CD14-positive monocyte (primary cell): Measurements from ENCODE around the gene OTUB1. TPM values are rescaled to one million over a fixed set of nuclear protein-coding genes. Genes with fewer than 3 reads are reported as not detected.

Source experiments
- DNase-seq, 3 donors: peaks; one replicate each; pipeline ENCODE4 v3.0.0-alpha.2; 2011 to 2022
- H2AFZ ChIP-seq: 2 replicates; pipeline ENCODE4 v1.6.0; 2012; ENCODE audit warnings: mild to moderate bottlenecking, low read depth, low read length, inconsistent platforms; ENCODE audit not compliant: insufficient read depth, poor library complexity, severe bottlenecking
- H3K27ac ChIP-seq, 2 donors: 1 replicate in 1 of 2; 2 replicates in 1 of 2; pipeline ENCODE4 v1.5.1; 2012 to 2013; ENCODE audit warnings: low read length in 2 of 2, control low read depth in 1 of 2, inconsistent platforms in 1 of 2, low read depth in 1 of 2, mild to moderate bottlenecking in 1 of 2
- H3K27me3 ChIP-seq, 2 donors: one replicate each; pipeline versions ENCODE4 v1.6.0 to v1.6.1; 2011 to 2013; ENCODE audit warnings: low read length in 2 of 2; ENCODE audit not compliant: control insufficient read depth in 2 of 2, insufficient read depth in 2 of 2
- H3K36me3 ChIP-seq, 2 donors: replicated peaks in 1 of 2; 1 replicate in 1 of 2; 2 replicates in 1 of 2; pipeline versions ENCODE4 v1.5.1 to v1.6.1; 2012 to 2013; ENCODE audit warnings: low read length in 2 of 2, control low read depth in 1 of 2, inconsistent platforms in 1 of 2, mild to moderate bottlenecking in 1 of 2; ENCODE audit not compliant: insufficient read depth in 2 of 2, control insufficient read depth in 1 of 2
- H3K4me1 ChIP-seq, 2 donors: 1 replicate in 1 of 2; 2 replicates in 1 of 2; pipeline versions ENCODE4 v1.5.1 to v1.6.1; 2012 to 2013; ENCODE audit warnings: low read length in 2 of 2, control low read depth in 1 of 2, inconsistent platforms in 1 of 2, mild to moderate bottlenecking in 1 of 2, moderate library complexity in 1 of 2; ENCODE audit not compliant: insufficient read depth in 2 of 2, control insufficient read depth in 1 of 2
- H3K4me2 ChIP-seq: replicated peaks from 2 replicates; pipeline ENCODE3; 2012; ENCODE audit warnings: low read length, moderate library complexity, mild to moderate bottlenecking; ENCODE audit not compliant: poor library complexity, severe bottlenecking; ENCODE audit errors: extremely low read depth
- H3K4me3 ChIP-seq, 3 experiments: fragments of 200-600 bp in 1 of 3; sonication (generic) in 1 of 3; replicated peaks in 1 of 3; 1 replicate in 2 of 3; 2 replicates in 1 of 3; pipeline ENCODE4 v1.5.1; 2011 to 2013; ENCODE audit warnings: low read length in 3 of 3, mild to moderate bottlenecking in 3 of 3, control low read depth in 2 of 3, low read depth in 2 of 3, inconsistent platforms in 1 of 3, moderate library complexity in 1 of 3
- H3K79me2 ChIP-seq: 2 replicates; pipeline ENCODE4 v1.6.0; 2012; ENCODE audit warnings: mild to moderate bottlenecking, control low read depth, inconsistent platforms, low read length, moderate library complexity; ENCODE audit not compliant: insufficient read depth
- H3K9ac ChIP-seq: 2 replicates; pipeline ENCODE4 v1.6.0; 2017; ENCODE audit warnings: low read length, mild to moderate bottlenecking; ENCODE audit not compliant: insufficient read depth, poor library complexity, severe bottlenecking
- H3K9me3 ChIP-seq, 2 donors: replicated peaks in 1 of 2; 1 replicate in 1 of 2; 2 replicates in 1 of 2; pipeline versions ENCODE4 v1.5.1 to v1.6.1; 2012 to 2013; ENCODE audit warnings: low read length in 2 of 2, control low read depth in 1 of 2; ENCODE audit not compliant: control insufficient read depth in 1 of 2, insufficient read depth in 1 of 2
- H4K20me1 ChIP-seq: 2 replicates; pipeline ENCODE4 v1.6.0; 2012; ENCODE audit warnings: mild to moderate bottlenecking, low read length, control low read depth, moderate library complexity; ENCODE audit not compliant: insufficient read depth
- H3K27ac Mint-ChIP-seq, 7 donors: one replicate each; pipeline ENCODE4 v1.8.0; 2020; ENCODE audit warnings: mild to moderate bottlenecking in 7 of 7, mixed read lengths in 7 of 7, moderate library complexity in 6 of 7, inconsistent platforms in 2 of 7
- H3K27me3 Mint-ChIP-seq, 3 donors: one replicate each; pipeline ENCODE4 v1.8.0; 2021 to 2022; ENCODE audit warnings: low read depth in 3 of 3, mild to moderate bottlenecking in 3 of 3, mixed read lengths in 3 of 3, moderate library complexity in 3 of 3, inconsistent platforms in 1 of 3
- H3K36me3 Mint-ChIP-seq, 2 donors: one replicate each; pipeline ENCODE4 v1.8.0; 2020; ENCODE audit warnings: mixed read lengths in 2 of 2, inconsistent platforms in 1 of 2, mild to moderate bottlenecking in 1 of 2
- H3K4me1 Mint-ChIP-seq: one replicate; pipeline ENCODE4 v1.8.0; 2020; ENCODE audit warnings: mild to moderate bottlenecking, mixed read lengths
- H3K4me3 Mint-ChIP-seq, 2 donors: one replicate each; pipeline ENCODE4 v1.8.0; 2020; ENCODE audit warnings: mild to moderate bottlenecking in 2 of 2, mixed read lengths in 2 of 2, moderate library complexity in 1 of 2
- H3K9me3 Mint-ChIP-seq, 7 donors: one replicate each; pipeline ENCODE4 v1.8.0; 2020 to 2022; ENCODE audit warnings: mixed read lengths in 7 of 7, mild to moderate bottlenecking in 6 of 7, moderate library complexity in 6 of 7, inconsistent platforms in 2 of 7
- CTCF ChIP-seq: fragments of 200-600 bp; IDR thresholded peaks from one replicate; pipeline ENCODE4 v1.8.0; 2022; ENCODE audit warnings: antibody characterized with exemption, mild to moderate bottlenecking
- WGBS: methylation state at CpG from one replicate; pipeline ENCODE4 v1.1.5; 2013; ENCODE audit warnings: missing lambda C conversion rate; ENCODE audit not compliant: insufficient coverage; 5-methylcytosine and 5-hydroxymethylcytosine counted together
- intact Hi-C, 2 donors: fragments of 100-400 bp; cut with micrococcal nuclease; formaldehyde crosslinking; loops; one replicate each; pipeline versions ENCODE4 v1.15.0 to v1.15.1; 2023
- polyA plus RNA-seq, 3 donors: library from polyadenylated mRNA; depleted of rRNA in 1 of 3; unstranded in 2 of 3; stranded (reverse) in 1 of 3; fragments of 300-500 nt in 2 of 3; fragments of >200 nt in 1 of 3; fragmentation: Illumina TruSeq in 2 of 3; gene quantifications; 1 replicate in 2 of 3; 2 replicates in 1 of 3; pipeline ENCODE4 v1.2.3, GENCODE V29; 2012 to 2021

Gene OTUB1
- polyA plus RNA-seq, 3 donors = 131 to 170 (median 140) TPM

DNA sequence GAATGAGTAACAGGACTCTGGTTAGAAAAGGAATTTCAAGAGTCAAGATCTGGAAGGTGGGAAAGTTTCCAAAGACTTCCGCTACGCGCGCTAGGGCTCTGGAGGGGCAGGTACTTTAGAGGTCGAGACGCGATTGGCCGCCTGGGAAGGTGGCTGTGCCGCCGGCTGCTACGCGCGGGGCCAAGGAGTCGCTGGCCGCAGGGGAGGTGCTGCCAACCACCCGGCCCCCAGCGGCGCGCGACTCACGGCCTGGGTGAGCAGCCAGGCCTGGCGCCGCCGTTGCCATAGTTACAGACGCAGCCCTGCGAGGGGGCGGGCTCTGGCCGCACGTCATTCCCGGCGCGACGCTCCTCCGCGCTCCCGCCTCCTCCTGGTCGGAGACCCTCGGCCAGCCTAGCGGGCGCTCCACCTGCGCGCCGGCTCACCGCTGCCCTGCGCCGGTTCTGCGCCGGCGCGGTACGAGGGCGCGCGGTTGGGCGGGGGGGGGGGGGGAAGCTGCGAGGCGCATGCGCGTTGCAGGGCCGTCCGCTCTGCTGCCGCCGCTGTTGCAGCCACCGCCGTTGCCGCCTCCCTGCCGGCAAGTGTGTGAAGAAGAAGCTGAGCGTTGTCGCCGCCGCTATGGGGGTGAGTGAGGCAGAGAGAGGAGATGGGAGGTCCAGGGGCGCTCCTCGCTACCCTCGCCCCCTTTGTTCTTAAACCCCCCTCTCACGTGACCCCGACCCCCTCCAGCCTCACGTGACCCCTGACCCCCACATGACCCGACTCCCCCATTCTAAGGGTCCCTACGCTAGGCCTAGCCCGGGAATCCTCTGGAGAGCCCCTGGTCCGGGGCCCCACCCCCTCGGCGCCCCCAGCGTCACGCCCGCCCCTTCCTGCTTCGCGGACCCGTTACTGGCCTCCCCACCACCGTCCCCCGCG, 47.5 kb upstream of the OTUB1 start, which contains the start of gene NAA40:
Gene NAA40 (plus strand): TSS at position 524 of the 918 bp plus-strand sequence. CDS start 95 bp downstream, at position 619.
- Mint-ChIP-seq H3K36me3 (no peaks in the 10 kb centered on the region), H3K27me3 (peaks cover 6 to 13% (median 12%) of the 10 kb centered on the region in 3 donors), H3K4me1 (peaks cover 35% of the 10 kb centered on the region), H3K9me3 (no peaks in the 10 kb centered on the region), H3K27ac (peak within 1 kb of the TSS; percentile 42 to 88 (median 69)), H3K4me3 (peak within 1 kb of the TSS; percentile 87 to 95)
- intact Hi-C loops = loop anchor here in 1 of 2 donors (2.0 kb wide), 1 partner anchor 98 kb away; no protein-coding TSS in a partner anchor
- no peak for TF ChIP-seq CTCF
- no peaks in the 10 kb centered on the region for H3K36me3 ChIP-seq
- peak within 1 kb of the TSS; percentile 100 for H3K4me2 ChIP-seq
- H3K79me2 ChIP-seq = peaks cover 30% of the 10 kb centered on the region
- H3K4me3 ChIP-seq = peak within 1 kb of the TSS; percentile 54 to 90 (median 71)
- peaks cover 35 to 36% of the 10 kb centered on the region in 2 donors for H3K4me1 ChIP-seq
- no peaks in the 10 kb centered on the region for H3K27me3 ChIP-seq
- H3K9me3 ChIP-seq = no peaks in the 10 kb centered on the region
- peak; percentile 79 to 87 (median 85) for DNase-seq
- WGBS = 0% methylated on average over 53 of the region's 92 CpGs
- peak within 1 kb of the TSS; percentile 70 for H3K9ac ChIP-seq
- H2AFZ ChIP-seq = peak within 1 kb of the TSS; percentile 91
- no peaks in the 10 kb centered on the region for H4K20me1 ChIP-seq
- H3K27ac ChIP-seq = peak within 1 kb of the TSS in 1 of 2 donors; percentile 67

DNA sequence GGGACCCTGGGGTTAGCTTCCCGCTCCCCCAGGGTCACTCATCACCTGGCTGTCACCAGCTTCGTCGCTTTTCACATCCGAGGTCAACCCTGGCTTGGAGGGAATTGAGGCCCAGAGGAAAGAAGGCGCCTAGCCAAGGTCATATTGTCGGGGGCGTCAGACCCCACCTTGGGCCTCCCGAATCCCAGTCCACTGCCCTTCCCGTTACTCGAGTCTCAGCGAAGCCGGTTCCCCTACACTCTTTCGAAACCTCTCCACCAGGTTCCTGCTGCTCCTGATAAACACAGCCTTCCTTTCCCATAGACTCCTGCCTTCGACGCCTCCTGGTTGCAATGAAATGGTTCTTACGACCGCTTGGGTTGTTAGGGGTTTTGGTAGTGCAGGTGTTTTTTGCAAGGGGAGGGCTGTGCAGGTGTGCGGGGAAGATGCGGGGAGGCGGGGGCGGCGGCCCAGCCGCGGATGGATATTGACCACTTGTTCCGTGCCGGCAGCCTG, 46.8 kb upstream of the OTUB1 start:
- Mint-ChIP-seq H3K27me3 (peaks cover 6 to 13% (median 12%) of the 10 kb centered on the region in 3 donors), H3K4me1 (peaks cover 35% of the 10 kb centered on the region), H3K9me3 (no peaks in the 10 kb centered on the region), H3K36me3 (no peaks in the 10 kb centered on the region), H3K27ac (peak overlapping the region in 6 of 7 donors; percentile 42 to 88 (median 74)), H3K4me3 (peak overlapping the region; percentile 87 to 95)
- WGBS = 0% methylated on average over 17 of the region's 26 CpGs
- Histone ChIP-seq H3K4me2 (peak overlapping the region; percentile 100), H2AFZ (peak overlapping the region; percentile 82), H3K27me3 (no peaks in the 10 kb centered on the region), H3K27ac (peak overlapping the region in 1 of 2 donors; percentile 67), H3K4me1 (peaks cover 35 to 36% of the 10 kb centered on the region in 2 donors), H3K79me2 (peaks cover 37% of the 10 kb centered on the region), H4K20me1 (no peaks in the 10 kb centered on the region), H3K9ac (peak overlapping the region; percentile 70), H3K4me3 (peak overlapping the region; percentile 54 to 90 (median 71)), H3K36me3 (no peaks in the 10 kb centered on the region), H3K9me3 (no peaks in the 10 kb centered on the region)
- TF ChIP-seq CTCF = no peak
- intact Hi-C loops = loop anchor here in 1 of 2 donors (2.0 kb wide), 1 partner anchor 99 kb away; no protein-coding TSS in a partner anchor
- DNase-seq = peak in 2 of 3 donors; percentile 14 to 22
